Measurements from ENCODE around the gene TYW3.

DNA sequence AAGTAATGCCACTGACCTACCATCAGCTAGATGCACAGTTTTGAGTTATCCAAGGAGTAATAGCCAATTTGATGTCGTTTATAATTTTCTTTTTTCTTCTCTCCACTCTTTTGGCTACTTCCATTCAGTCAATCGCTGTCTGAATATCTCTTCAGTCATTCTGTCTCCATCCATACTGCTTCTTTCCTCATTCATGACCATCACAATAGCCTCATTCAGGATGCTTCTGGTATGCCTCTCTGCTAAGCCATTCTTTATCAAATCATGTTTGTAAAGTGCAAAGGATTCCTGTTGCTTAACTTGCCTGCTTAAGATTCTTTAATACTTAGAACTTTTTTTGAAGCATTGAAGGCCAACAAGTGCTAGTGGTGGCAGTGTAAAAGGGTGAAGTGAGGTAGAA lies 20.2 kb downstream of the TYW3 start:
- TF ChIP-seq, protein P1, sequence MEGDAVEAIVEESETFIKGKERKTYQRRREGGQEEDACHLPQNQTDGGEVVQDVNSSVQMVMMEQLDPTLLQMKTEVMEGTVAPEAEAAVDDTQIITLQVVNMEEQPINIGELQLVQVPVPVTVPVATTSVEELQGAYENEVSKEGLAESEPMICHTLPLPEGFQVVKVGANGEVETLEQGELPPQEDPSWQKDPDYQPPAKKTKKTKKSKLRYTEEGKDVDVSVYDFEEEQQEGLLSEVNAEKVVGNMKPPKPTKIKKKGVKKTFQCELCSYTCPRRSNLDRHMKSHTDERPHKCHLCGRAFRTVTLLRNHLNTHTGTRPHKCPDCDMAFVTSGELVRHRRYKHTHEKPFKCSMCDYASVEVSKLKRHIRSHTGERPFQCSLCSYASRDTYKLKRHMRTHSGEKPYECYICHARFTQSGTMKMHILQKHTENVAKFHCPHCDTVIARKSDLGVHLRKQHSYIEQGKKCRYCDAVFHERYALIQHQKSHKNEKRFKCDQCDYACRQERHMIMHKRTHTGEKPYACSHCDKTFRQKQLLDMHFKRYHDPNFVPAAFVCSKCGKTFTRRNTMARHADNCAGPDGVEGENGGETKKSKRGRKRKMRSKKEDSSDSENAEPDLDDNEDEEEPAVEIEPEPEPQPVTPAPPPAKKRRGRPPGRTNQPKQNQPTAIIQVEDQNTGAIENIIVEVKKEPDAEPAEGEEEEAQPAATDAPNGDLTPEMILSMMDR (conservative IDR thresholded peaks at IDR 0.05; ENCODE audit: low read depth, low read length) = no peak
- no peak for TF ChIP-seq EZH2 (IDR thresholded peaks at IDR 0.05; ENCODE audit: borderline replicate concordance, low read depth, low read length, poor library complexity, severe bottlenecking)
